GM12878 (cell line): ENCODE measurements around the gene UBE2QL1. TPM values are rescaled to one million over a fixed set of nuclear protein-coding genes. Genes with fewer than 3 reads are reported as not detected.

Experiments
- ATAC-seq: fragments of 200-7000 bp; cut with Tn5 transposase; 3 replicates; pipeline ENCODE4 v1.9.1; 2020; ENCODE audit warnings: mild to moderate bottlenecking, moderate library complexity
- BruUV-seq: library from RNA; stranded (reverse); fragments of 400-500 nt; replicated peaks from 2 replicates; lab custom pipeline; 2021; lab: Mats Ljungman, UMichigan
- CTCF ChIA-PET: fragments of 300-600 bp; sonication (Branson Sonifier 250); formaldehyde crosslinking; extraction: SDS; loops from one replicate; lab custom pipeline; 2021; ENCODE audit warnings: inconsistent platforms; lab: Yijun Ruan, JAX
- POLR2A ChIA-PET: fragments of 350-600 bp; formaldehyde crosslinking; extraction: SDS; loops from one replicate; lab custom pipeline; 2021; ENCODE audit warnings: inconsistent platforms; lab: Charles Lee
- RAD21 ChIA-PET: fragments of 300-600 bp; sonication (Branson Sonifier 250); formaldehyde crosslinking; loops from one replicate; lab custom pipeline; 2023; ENCODE audit warnings: antibody characterized with exemption; ENCODE audit not compliant: unreplicated experiment; lab: Charles Lee
- SMC1A ChIA-PET: fragments of 300-600 bp; sonication (Branson Sonifier 250); formaldehyde crosslinking; loops from one replicate; lab custom pipeline; 2023; ENCODE audit not compliant: unreplicated experiment, uncharacterized antibody; lab: Charles Lee
- DNase-seq: peaks from one replicate; pipeline ENCODE4 v3.0.0-alpha.2; 2011; ENCODE audit warnings: low read depth, low spot score
- FAIRE-seq: peaks from 3 replicates; lab custom pipeline; 2011; peaks lifted over from hg19 to GRCh38; lab: Jason Lieb, UNC
- H2AFZ ChIP-seq: 2 replicates; pipeline ENCODE4 v1.6.0; 2011; ENCODE audit warnings: low read depth, low read length, control low read depth; ENCODE audit not compliant: control insufficient read depth
- H3K27ac ChIP-seq: 2 replicates; pipeline ENCODE4 v1.5.1; 2011; ENCODE audit warnings: control low read depth; ENCODE audit not compliant: control insufficient read depth, insufficient read depth
- H3K27me3 ChIP-seq, 2 experiments: replicated peaks in 1 of 2; 2 replicates each; pipeline versions ENCODE4 v1.6.0 to v1.6.1; 2011; ENCODE audit warnings: low read length in 1 of 2; ENCODE audit not compliant: control insufficient read depth in 2 of 2, insufficient read depth in 2 of 2
- H3K36me3 ChIP-seq, 2 experiments: 2 replicates each; pipeline ENCODE4 v1.5.1; 2011; ENCODE audit warnings: low read length in 1 of 2; ENCODE audit not compliant: control insufficient read depth in 2 of 2, insufficient read depth in 2 of 2
- H3K4me1 ChIP-seq: 2 replicates; pipeline ENCODE4 v1.6.1; 2011; ENCODE audit warnings: mild to moderate bottlenecking, low read length, moderate library complexity, mixed read lengths; ENCODE audit not compliant: control insufficient read depth, insufficient read depth
- H3K4me2 ChIP-seq: 2 replicates; pipeline ENCODE4 v1.6.0; 2011; ENCODE audit warnings: control low read depth; ENCODE audit not compliant: control insufficient read depth, insufficient read depth
- H3K4me3 ChIP-seq: fragments of 200-600 bp; sonication (generic); 2 replicates; pipeline ENCODE4 v1.5.1; 2016
- H3K79me2 ChIP-seq: 2 replicates; pipeline ENCODE4 v1.6.0; 2011; ENCODE audit warnings: low read length; ENCODE audit not compliant: control insufficient read depth, insufficient read depth
- H3K9ac ChIP-seq: 2 replicates; pipeline ENCODE4 v1.8.0; 2011; ENCODE audit warnings: low read length, control low read depth, mixed read lengths; ENCODE audit not compliant: control insufficient read depth, insufficient read depth
- H3K9me3 ChIP-seq: replicated peaks from 3 replicates; pipeline ENCODE4 v1.5.1; 2011; ENCODE audit warnings: mild to moderate bottlenecking, low read length; ENCODE audit not compliant: control insufficient read depth, insufficient read depth
- H4K20me1 ChIP-seq: 2 replicates; pipeline ENCODE4 v1.6.0; 2011; ENCODE audit not compliant: control insufficient read depth, insufficient read depth
- BCL11A ChIP-seq: IDR thresholded peaks from 2 replicates; pipeline ENCODE4 v1.6.1; 2011; ENCODE audit warnings: low read depth, low read length
- BHLHE40 ChIP-seq, 2 experiments: fragments of 450-650 bp in 1 of 2; IDR thresholded peaks; 2 replicates each; pipeline ENCODE4 v1.6.1; 2011 to 2017; ENCODE audit warnings: low read depth in 2 of 2, borderline replicate concordance in 1 of 2, improper control_type of control experiment in 1 of 2, low read length in 1 of 2, mild to moderate bottlenecking in 1 of 2
- CHD1 ChIP-seq: IDR thresholded peaks from 2 replicates; pipeline ENCODE4 v1.6.1; 2012; ENCODE audit warnings: low read depth, low read length, improper control_type of control experiment
- CUX1 ChIP-seq: IDR thresholded peaks from 2 replicates; pipeline ENCODE4 v1.6.1; 2012; ENCODE audit warnings: improper control_type of control experiment, low read depth, low read length; ENCODE audit not compliant: insufficient replicate concordance
- HSF1 ChIP-seq: fragments of 150-350 bp; IDR thresholded peaks from 2 replicates; pipeline ENCODE4 v1.6.1; 2014; ENCODE audit warnings: mild to moderate bottlenecking, low read depth, low read length
- JUND ChIP-seq: IDR thresholded peaks from 2 replicates; pipeline ENCODE4 v1.6.1; 2012; ENCODE audit warnings: low read depth, mild to moderate bottlenecking, low read length, improper control_type of control experiment, moderate library complexity
- KAT2A ChIP-seq: conservative IDR thresholded peaks from 2 replicates; pipeline ENCODE4 v1.6.1; 2011; ENCODE audit warnings: low read depth, low read length; ENCODE audit not compliant: control insufficient read depth
- MAX ChIP-seq: IDR thresholded peaks from 2 replicates; pipeline ENCODE4 v1.6.1; 2012; ENCODE audit warnings: low read depth, low read length, improper control_type of control experiment
- NFYA ChIP-seq: IDR thresholded peaks from 2 replicates; pipeline ENCODE4 v1.6.1; 2011; ENCODE audit warnings: low read depth, mild to moderate bottlenecking, low read length, improper control_type of control experiment, borderline replicate concordance
- RBBP5 ChIP-seq: fragments of 200-600 bp; sonication (generic); conservative IDR thresholded peaks from 2 replicates; pipeline ENCODE4 v1.6.1; 2016
- RCOR1 ChIP-seq: conservative IDR thresholded peaks from 2 replicates; pipeline ENCODE4 v1.6.1; 2012; ENCODE audit warnings: low read depth, low read length, improper control_type of control experiment
- RELA ChIP-seq: fragments of 450-650 bp; IDR thresholded peaks from 2 replicates; pipeline ENCODE4 v1.8.0; 2014; ENCODE audit warnings: borderline replicate concordance; ENCODE audit not compliant: partially characterized antibody
- SRF ChIP-seq, 2 experiments: IDR thresholded peaks; 2 replicates each; pipeline ENCODE4 v1.6.1; 2011; ENCODE audit warnings: low read depth in 2 of 2, low read length in 2 of 2, mild to moderate bottlenecking in 1 of 2, moderate library complexity in 1 of 2
- TAF1 ChIP-seq: IDR thresholded peaks from 2 replicates; pipeline ENCODE4 v1.6.1; 2011; ENCODE audit warnings: mild to moderate bottlenecking, low read depth, low read length, borderline replicate concordance
- TARDBP ChIP-seq: IDR thresholded peaks from 2 replicates; pipeline ENCODE4 v1.6.1; 2016; ENCODE audit warnings: borderline replicate concordance
- TCF12 ChIP-seq: IDR thresholded peaks from 2 replicates; pipeline ENCODE4 v1.6.1; 2011; ENCODE audit warnings: low read depth, mild to moderate bottlenecking, low read length
- USF2 ChIP-seq: IDR thresholded peaks from 2 replicates; pipeline ENCODE4 v1.6.1; 2011; ENCODE audit warnings: low read depth, low read length, improper control_type of control experiment, borderline replicate concordance
- ZZZ3 ChIP-seq: IDR thresholded peaks from 2 replicates; pipeline ENCODE4 v1.6.1; 2011; ENCODE audit warnings: low read depth; ENCODE audit not compliant: control insufficient read depth, insufficient read length
- WGBS: methylation state at CpG from one replicate; pipeline ENCODE4 v1.1.6; 2016; ENCODE audit warnings: low lambda C conversion rate; ENCODE audit not compliant: insufficient replicate concordance, insufficient coverage; ENCODE audit errors: missing lambda C conversion rate; 5-methylcytosine and 5-hydroxymethylcytosine counted together
- in situ Hi-C: fragments of 300-500 bp; cut with MboI; formaldehyde crosslinking; loops from 9 replicates; pipeline ENCODE4 v1.14.3; 2018; ENCODE audit warnings: mixed read lengths
- intact Hi-C: fragments of 100-400 bp; cut with micrococcal nuclease; formaldehyde crosslinking; loops from one replicate; pipeline ENCODE4 v1.14.2; 2022; ENCODE audit not compliant: unreplicated experiment
- polyA plus RNA-seq, 11 experiments: library from polyadenylated mRNA; depleted of rRNA in 4 of 11; unstranded in 6 of 11; stranded (reverse) in 5 of 11; fragments of >200 nt; fragmentation: Nextera tagmentation in 4 of 11; fragmentation: Illumina TruSeq in 1 of 11; extraction: Ambion mirVana in 4 of 11; extraction: Trizol in 1 of 11; gene quantifications; 1 replicate in 1 of 11; 2 replicates in 10 of 11; pipeline versions ENCODE4 v1.2.1 to v1.2.3, GENCODE V29; 2011 to 2016; ENCODE audit warnings: inconsistent platforms in 2 of 11, missing spikeins in 2 of 11, low read depth in 1 of 11
- total RNA-seq, 4 experiments: library from RNA; depleted of rRNA in 3 of 4; stranded (reverse); fragments of >200 nt in 3 of 4; fragmentation: Illumina TruSeq in 1 of 4; extraction: Trizol in 1 of 4; gene quantifications; 2 replicates each; pipeline versions ENCODE4 v1.2.1 to v1.2.3, GENCODE V29; 2013 to 2021

Gene UBE2QL1
- total and polyA plus RNA-seq, 10 of the 15 experiments (the other 5 are each of a cell fraction or from before 2014, with no cell fraction given): 0.03 to 0.62 (median 0.04) TPM; not detected in 6

GRCh38 chr5:6506611-6507010, 58.0 kb downstream of the UBE2QL1 start:
- ATAC-seq: no peak
- H4K20me1 ChIP-seq: no peaks in the 10 kb centered on the region
- no peak overlapping the region for H3K27ac ChIP-seq
- SMC1A ChIA-PET: no interaction called here
- no TSS peak for BruUV-seq
- no peaks in the 10 kb centered on the region; the same call in 2 of the 3 replicates for H3K9me3 ChIP-seq
- H3K4me3 ChIP-seq: no peak overlapping the region
- RAD21 ChIA-PET: interaction anchor here (1.1 kb wide), 1 partner anchor 9 kb away, joined by 3 read pairs; no protein-coding TSS in a partner anchor
- CTCF ChIA-PET: no interaction called here
- H3K4me2 ChIP-seq: no peak overlapping the region
- H2AFZ ChIP-seq: no peak overlapping the region
- no peak for DNase-seq
- in situ Hi-C loops (no loop called here), intact Hi-C loops (no loop called here)
- FAIRE-seq: no peak
- H3K9ac ChIP-seq: no peak overlapping the region
- H3K36me3 ChIP-seq: no peaks in the 10 kb centered on the region
- no peaks in the 10 kb centered on the region for H3K79me2 ChIP-seq
- H3K4me1 ChIP-seq: no peaks in the 10 kb centered on the region
- POLR2A ChIA-PET: no interaction called here
- H3K27me3 ChIP-seq: no peaks in the 10 kb centered on the region
- 52% methylated on average over 16 of the region's 16 CpGs for WGBS
- TF ChIP-seq MAX: no peak
- TF ChIP-seq BCL11A: no peak
- TF ChIP-seq TAF1: no peak
- TF ChIP-seq CUX1: no peak
- TF ChIP-seq TCF12: no peak
- TF ChIP-seq BHLHE40 (IDR thresholded peaks at IDR 0.05; ENCODE audit: borderline replicate concordance in 1 of 2, low read depth in 2 of 2, low read length in 1 of 2): no peak
- TF ChIP-seq JUND: no peak
- no peak for TF ChIP-seq HSF1
- no peak for TF ChIP-seq USF2
- no peak for TF ChIP-seq RBBP5
- TF ChIP-seq RCOR1: no peak
- TF ChIP-seq CHD1: no peak
- no peak for TF ChIP-seq TARDBP
- TF ChIP-seq KAT2A: no peak
- TF ChIP-seq ZZZ3: no peak
- TF ChIP-seq SRF (IDR thresholded peaks at IDR 0.05; ENCODE audit: low read depth in 2 of 2, low read length in 2 of 2): no peak
- TF ChIP-seq NFYA: no peak
- no peak for TF ChIP-seq RELA
